Measurements from ENCODE around the gene WIPF2.
"Not testable (repeated sequence)": the region's sequence is repeated elsewhere in the genome, so short reads cannot be mapped to it uniquely, and the experiment has no call there.

WIPF2 gene

GRCh38 chr17:40293363-40293762 lies 74.3 kb downstream of the WIPF2 start:
- no peaks in the 10 kb centered on the region for H3K9me3 ChIP-seq (ENCODE audit: control insufficient read depth in 1 of 2, low read length in 2 of 2)
- peaks cover 4% of the 10 kb centered on the region in 2 donors for H3K4me1 ChIP-seq (ENCODE audit: control insufficient read depth in 1 of 2, insufficient read depth in 2 of 2, low read length in 2 of 2)
- H3K4me3 ChIP-seq (ENCODE audit: low read depth in 1 of 2, low read length in 2 of 2), result no peak overlapping the region
- peaks cover 3 to 29% of the 10 kb centered on the region in 2 donors for H3K36me3 ChIP-seq (ENCODE audit: control insufficient read depth in 1 of 2, insufficient read depth in 2 of 2, low read length in 2 of 2)
- no peak overlapping the region for H3K9ac ChIP-seq (ENCODE audit: low read depth in 1 of 2, low read length in 2 of 2)
- H3K27ac ChIP-seq (ENCODE audit: low read depth, low read length), result no peak overlapping the region
- no peaks in the 10 kb centered on the region for H3K27me3 ChIP-seq (ENCODE audit: control insufficient read depth in 1 of 2, insufficient read depth in 2 of 2, low read length in 2 of 2)

- peaks cover 3 to 29% of the 10 kb centered on the region in 2 donors for H3K36me3 ChIP-seq (ENCODE audit: control insufficient read depth in 1 of 2, insufficient read depth in 2 of 2, low read length in 2 of 2)
- H3K9ac ChIP-seq (ENCODE audit: low read depth in 1 of 2, low read length in 2 of 2), result no peak overlapping the region
- H3K27ac ChIP-seq (ENCODE audit: low read depth, low read length), result no peak overlapping the region
- H3K4me1 ChIP-seq (ENCODE audit: control insufficient read depth in 1 of 2, insufficient read depth in 2 of 2, low read length in 2 of 2), result no peaks in the 10 kb centered on the region
- no peaks in the 10 kb centered on the region for H3K27me3 ChIP-seq (ENCODE audit: control insufficient read depth in 1 of 2, insufficient read depth in 2 of 2, low read length in 2 of 2)
- no peaks in the 10 kb centered on the region for H3K9me3 ChIP-seq (ENCODE audit: control insufficient read depth in 1 of 2, low read length in 2 of 2)
- no peak overlapping the region for H3K4me3 ChIP-seq (ENCODE audit: low read depth in 1 of 2, low read length in 2 of 2)
These were observed 76.7 kb downstream of the WIPF2 start for GRCh38 chr17:40295488-40296436.

GRCh38 chr17:40297511-40297910 lies 78.4 kb downstream of the WIPF2 start:
- Histone ChIP-seq H3K27ac (ENCODE audit: low read depth, low read length) (no peak overlapping the region), H3K9me3 (ENCODE audit: control insufficient read depth in 1 of 2, low read length in 2 of 2) (no peaks in the 10 kb centered on the region), H3K36me3 (ENCODE audit: control insufficient read depth in 1 of 2, insufficient read depth in 2 of 2, low read length in 2 of 2) (peaks cover 0 to 31% of the 10 kb centered on the region in 2 donors), H3K4me3 (ENCODE audit: low read depth in 1 of 2, low read length in 2 of 2) (no peak overlapping the region), H3K27me3 (ENCODE audit: control insufficient read depth in 1 of 2, insufficient read depth in 2 of 2, low read length in 2 of 2) (no peaks in the 10 kb centered on the region), H3K9ac (ENCODE audit: low read depth in 1 of 2, low read length in 2 of 2) (no peak overlapping the region), H3K4me1 (ENCODE audit: control insufficient read depth in 1 of 2, insufficient read depth in 2 of 2, low read length in 2 of 2) (no peaks in the 10 kb centered on the region)

- no peaks in the 10 kb centered on the region for H3K9me3 ChIP-seq (ENCODE audit: control insufficient read depth in 1 of 2, low read length in 2 of 2)
- H3K27me3 ChIP-seq (ENCODE audit: control insufficient read depth in 1 of 2, insufficient read depth in 2 of 2, low read length in 2 of 2), result no peaks in the 10 kb centered on the region
- H3K36me3 ChIP-seq (ENCODE audit: control insufficient read depth in 1 of 2, insufficient read depth in 2 of 2, low read length in 2 of 2), result peaks cover 0 to 26% of the 10 kb centered on the region in 2 donors
- H3K4me1 ChIP-seq (ENCODE audit: control insufficient read depth in 1 of 2, insufficient read depth in 2 of 2, low read length in 2 of 2), result peaks cover 7 to 8% of the 10 kb centered on the region in 2 donors
- no peak overlapping the region for H3K9ac ChIP-seq (ENCODE audit: low read depth in 1 of 2, low read length in 2 of 2)
- no peak overlapping the region for H3K4me3 ChIP-seq (ENCODE audit: low read depth in 1 of 2, low read length in 2 of 2)
- no peak overlapping the region for H3K27ac ChIP-seq (ENCODE audit: low read depth, low read length)
These were observed 79.6 kb downstream of the WIPF2 start for GRCh38 chr17:40298726-40299125.

- H3K27me3 ChIP-seq (ENCODE audit: control insufficient read depth in 1 of 2, insufficient read depth in 2 of 2, low read length in 2 of 2); H3K9ac ChIP-seq (ENCODE audit: low read depth in 1 of 2, low read length in 2 of 2); H3K9me3 ChIP-seq (ENCODE audit: control insufficient read depth in 1 of 2, low read length in 2 of 2); H3K27ac ChIP-seq (ENCODE audit: low read depth, low read length); H3K4me3 ChIP-seq (ENCODE audit: low read depth in 1 of 2, low read length in 2 of 2): not testable (repeated sequence)
- Histone ChIP-seq H3K36me3 (ENCODE audit: control insufficient read depth in 1 of 2, insufficient read depth in 2 of 2, low read length in 2 of 2) (peaks cover 0 to 21% of the 10 kb centered on the region in 2 donors), H3K4me1 (ENCODE audit: control insufficient read depth in 1 of 2, insufficient read depth in 2 of 2, low read length in 2 of 2) (peaks cover 8 to 11% of the 10 kb centered on the region in 2 donors)
These were observed 80.2 kb downstream of the WIPF2 start for GRCh38 chr17:40299159-40299757.

- H3K4me1 ChIP-seq (ENCODE audit: control insufficient read depth in 1 of 2, insufficient read depth in 2 of 2, low read length in 2 of 2), result peaks cover 10 to 13% of the 10 kb centered on the region in 2 donors
- no peak overlapping the region for H3K9ac ChIP-seq (ENCODE audit: low read depth in 1 of 2, low read length in 2 of 2)
These were observed 82.2 kb downstream of the WIPF2 start for GRCh38 chr17:40301315-40301714.

GRCh38 chr17:40303009-40303657 lies 84.0 kb downstream of the WIPF2 start:
- Histone ChIP-seq H3K4me3 (ENCODE audit: low read depth in 1 of 2, low read length in 2 of 2) (no peak overlapping the region), H3K9me3 (ENCODE audit: control insufficient read depth in 1 of 2, low read length in 2 of 2) (no peaks in the 10 kb centered on the region), H3K4me1 (ENCODE audit: control insufficient read depth in 1 of 2, insufficient read depth in 2 of 2, low read length in 2 of 2) (peaks cover 29 to 31% of the 10 kb centered on the region in 2 donors)

More at GRCh38 chr17:40301315-40301714, 82.2 kb downstream of the WIPF2 start:
- no peak overlapping the region for H3K4me3 ChIP-seq (ENCODE audit: low read depth in 1 of 2, low read length in 2 of 2)
- H3K9me3 ChIP-seq (ENCODE audit: control insufficient read depth in 1 of 2, low read length in 2 of 2), result no peaks in the 10 kb centered on the region
- H3K27ac ChIP-seq (ENCODE audit: low read depth, low read length), result no peak overlapping the region
- no peaks in the 10 kb centered on the region for H3K27me3 ChIP-seq (ENCODE audit: control insufficient read depth in 1 of 2, insufficient read depth in 2 of 2, low read length in 2 of 2)
- H3K36me3 ChIP-seq (ENCODE audit: control insufficient read depth in 1 of 2, insufficient read depth in 2 of 2, low read length in 2 of 2), result peaks cover 0 to 8% of the 10 kb centered on the region in 2 donors

GRCh38 chr17:40303708-40304551 lies 84.8 kb downstream of the WIPF2 start:
- Histone ChIP-seq H3K4me3 (ENCODE audit: low read depth in 1 of 2, low read length in 2 of 2) (no peak overlapping the region), H3K9me3 (ENCODE audit: control insufficient read depth in 1 of 2, low read length in 2 of 2) (no peaks in the 10 kb centered on the region), H3K27me3 (ENCODE audit: control insufficient read depth in 1 of 2, insufficient read depth in 2 of 2, low read length in 2 of 2) (no peaks in the 10 kb centered on the region), H3K36me3 (ENCODE audit: control insufficient read depth in 1 of 2, insufficient read depth in 2 of 2, low read length in 2 of 2) (peaks cover 0 to 2% of the 10 kb centered on the region in 2 donors), H3K27ac (ENCODE audit: low read depth, low read length) (no peak overlapping the region), H3K4me1 (ENCODE audit: control insufficient read depth in 1 of 2, insufficient read depth in 2 of 2, low read length in 2 of 2) (peaks cover 37 to 39% of the 10 kb centered on the region in 2 donors), H3K9ac (ENCODE audit: low read depth in 1 of 2, low read length in 2 of 2) (no peak overlapping the region)

More at GRCh38 chr17:40303009-40303657, 84.0 kb downstream of the WIPF2 start:
- H3K9ac ChIP-seq (ENCODE audit: low read depth in 1 of 2, low read length in 2 of 2), result no peak overlapping the region
- H3K36me3 ChIP-seq (ENCODE audit: control insufficient read depth in 1 of 2, insufficient read depth in 2 of 2, low read length in 2 of 2), result peaks cover 0 to 2% of the 10 kb centered on the region in 2 donors
- H3K27me3 ChIP-seq (ENCODE audit: control insufficient read depth in 1 of 2, insufficient read depth in 2 of 2, low read length in 2 of 2), result no peaks in the 10 kb centered on the region
- no peak overlapping the region for H3K27ac ChIP-seq (ENCODE audit: low read depth, low read length)

GRCh38 chr17:40304552-40304863 lies 85.4 kb downstream of the WIPF2 start:
- H3K27ac ChIP-seq (ENCODE audit: low read depth, low read length); H3K9me3 ChIP-seq (ENCODE audit: control insufficient read depth in 1 of 2, low read length in 2 of 2); H3K36me3 ChIP-seq (ENCODE audit: control insufficient read depth in 1 of 2, insufficient read depth in 2 of 2, low read length in 2 of 2); H3K4me3 ChIP-seq (ENCODE audit: low read depth in 1 of 2, low read length in 2 of 2); H3K27me3 ChIP-seq (ENCODE audit: control insufficient read depth in 1 of 2, insufficient read depth in 2 of 2, low read length in 2 of 2); H3K9ac ChIP-seq (ENCODE audit: low read depth in 1 of 2, low read length in 2 of 2): not testable (repeated sequence)
- H3K4me1 ChIP-seq (ENCODE audit: control insufficient read depth in 1 of 2, insufficient read depth in 2 of 2, low read length in 2 of 2), result peaks cover 42 to 45% of the 10 kb centered on the region in 2 donors
